HFF-Myc (cell line): ENCODE measurements around the gene TARBP1.
A peak's percentile ranks its signal among the peaks of the same experiment; 100 is the strongest.

Experiments
- DNase-seq: peaks from one replicate; pipeline ENCODE4 v3.0.0-alpha.2; 2011; ENCODE audit warnings: low read depth; ENCODE audit errors: extremely low read depth
- H3K4me3 ChIP-seq: replicated peaks from 2 replicates; pipeline ENCODE4 v1.5.1; 2011; ENCODE audit warnings: low read depth, mild to moderate bottlenecking, control low read depth, low read length
- CTCF ChIP-seq: IDR thresholded peaks from 2 replicates; pipeline ENCODE4 v1.5.1; 2012; ENCODE audit warnings: mild to moderate bottlenecking, low read depth, low read length, control low read depth; ENCODE audit errors: missing control alignments

Gene TARBP1

GRCh38 chr1:234478481-234479309, at the start of gene TARBP1:
TSS of gene TARBP1 (minus strand) at chr1:234479179. CDS start at chr1:234479103, 76 bp downstream.
- TF ChIP-seq CTCF = no peak
- peak; percentile 19 for DNase-seq

GRCh38 chr1:234528074-234528865, 49.3 kb upstream of the TARBP1 start:
- no peak for DNase-seq
- no peak overlapping the region for H3K4me3 ChIP-seq
- no peak for TF ChIP-seq CTCF

More at GRCh38 chr1:234478481-234479309, at the start of gene TARBP1:
- H3K4me3 ChIP-seq = peak within 1 kb of the TSS; percentile 71

- H3K4me3 ChIP-seq = no peak overlapping the region
- DNase-seq = no peak
- TF ChIP-seq CTCF = no peak
These were observed 48.4 kb upstream of the TARBP1 start for GRCh38 chr1:234527346-234527745.

- no peak for DNase-seq
- TF ChIP-seq CTCF = no peak
- no peak overlapping the region for H3K4me3 ChIP-seq
These were observed 47.9 kb upstream of the TARBP1 start for GRCh38 chr1:234526922-234527321.

- TF ChIP-seq CTCF = no peak
- H3K4me3 ChIP-seq = no peak overlapping the region
- DNase-seq = no peak
These were observed 46.3 kb upstream of the TARBP1 start for GRCh38 chr1:234525099-234525799.

- no peak for DNase-seq
- TF ChIP-seq CTCF = no peak
- H3K4me3 ChIP-seq = no peak overlapping the region
These were observed 42.9 kb upstream of the TARBP1 start for GRCh38 chr1:234521836-234522235.
